Ramos (cell line): ENCODE data around the gene TIGD3.

Source experiments
- in situ Hi-C: fragments of 300-500 bp; cut with MboI; formaldehyde crosslinking; loops from one replicate; pipeline ENCODE4 v1.14.3; 2022; ENCODE audit warnings: low sequenced_read_pairs; ENCODE audit not compliant: unreplicated experiment

Gene TIGD3

DNA sequence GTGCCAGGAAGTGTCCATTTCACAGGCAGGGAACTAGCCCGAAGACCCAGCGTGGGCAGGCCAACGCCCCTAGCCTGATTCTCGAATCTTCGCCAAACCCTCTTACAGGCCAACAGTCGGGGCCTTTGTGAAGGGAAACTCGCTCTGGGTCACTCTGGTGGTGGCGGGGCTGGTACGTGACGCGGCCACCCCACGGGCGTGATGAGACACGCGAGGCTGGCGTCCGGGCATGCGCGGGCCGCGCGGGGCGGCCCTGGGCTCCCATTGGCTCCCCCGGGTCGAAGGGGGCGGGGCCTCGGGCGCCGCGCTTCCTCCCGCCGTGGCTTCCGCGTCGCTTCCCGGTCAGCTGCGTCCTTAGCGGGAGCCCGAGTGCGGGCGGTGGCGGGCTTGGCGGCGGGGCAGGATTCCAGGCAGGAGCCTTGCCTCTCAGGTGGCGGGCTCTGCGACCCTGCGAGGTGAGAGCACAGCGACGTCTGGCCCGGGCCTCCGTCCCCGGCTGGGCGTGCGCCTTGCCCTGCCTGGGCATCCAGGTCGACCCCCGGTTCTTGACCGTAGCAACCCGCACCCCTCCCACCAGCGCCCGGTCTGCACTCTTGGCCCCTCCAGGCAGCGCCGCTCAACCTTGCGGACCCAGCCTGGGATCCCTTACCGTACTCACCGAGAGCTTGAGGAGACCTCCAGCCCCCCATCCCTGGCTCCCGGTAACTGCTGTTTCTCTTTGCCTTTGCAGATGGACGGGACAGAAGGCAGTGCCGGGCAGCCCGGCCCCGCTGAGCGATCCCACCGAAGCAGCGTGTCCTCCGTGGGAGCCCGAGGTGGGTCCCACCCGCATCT, 32.0 kb downstream of the TIGD3 start, which contains the start of gene FRMD8:
Gene FRMD8, plus strand, starts transcription at position 331 of the 834 bp plus-strand sequence. Its CDS starts 400 bp downstream, at position 731.
- in situ Hi-C loops, result no loop called here

DNA sequence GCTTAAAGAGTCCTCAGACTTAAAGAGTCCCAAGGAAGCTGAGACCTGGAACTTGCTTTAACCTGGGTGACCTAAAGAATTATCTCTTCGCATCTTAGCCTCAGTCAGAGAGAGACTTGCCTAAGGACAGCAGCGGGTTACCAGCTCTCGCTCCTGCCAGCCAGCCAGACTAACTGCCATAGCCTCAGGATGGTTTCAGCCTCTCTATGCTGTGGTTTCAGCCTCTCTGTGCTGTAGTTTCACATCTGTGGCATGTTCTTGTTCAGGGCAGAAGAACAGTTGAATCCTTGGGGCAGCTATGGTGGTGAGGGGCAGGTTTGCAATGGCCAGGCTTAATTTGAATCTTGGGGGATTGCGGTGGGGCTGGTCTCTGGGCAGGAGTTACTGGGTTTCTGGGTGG, 34.2 kb downstream of the TIGD3 start:
- in situ Hi-C loops, result no loop called here

DNA sequence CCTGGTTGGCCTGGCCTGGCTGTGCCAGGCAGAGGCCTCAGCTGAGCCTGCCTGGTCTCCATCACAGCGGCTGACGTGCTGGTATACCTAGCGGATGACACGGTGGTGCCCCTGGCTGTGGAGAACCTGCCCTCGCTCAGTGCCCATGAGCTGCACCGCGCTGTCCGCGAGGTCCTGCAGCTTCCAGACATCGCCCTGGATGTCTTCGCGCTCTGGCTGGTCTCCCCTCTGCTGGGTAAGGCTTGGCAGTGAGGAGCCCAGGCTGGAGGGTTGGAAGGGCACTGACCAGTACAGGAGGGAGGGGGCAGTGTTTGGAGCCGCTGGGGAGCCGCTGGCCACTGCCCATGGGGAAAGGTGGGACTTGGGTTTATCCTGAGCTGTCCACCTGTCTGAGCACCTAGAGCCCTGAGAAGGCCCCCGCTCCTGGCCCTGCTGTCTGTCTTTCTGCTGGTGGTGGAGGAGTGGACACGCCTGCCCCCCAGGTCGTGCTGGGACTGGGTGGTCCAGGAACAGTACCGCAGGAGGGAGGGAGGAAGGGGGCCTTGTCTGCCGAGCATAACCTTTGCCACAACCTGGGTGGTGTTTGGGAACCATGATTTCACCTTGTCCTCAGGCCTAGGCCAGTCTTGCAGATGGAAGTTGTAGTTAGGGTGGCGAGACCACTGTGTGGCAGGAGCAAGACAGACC, 34.9 kb downstream of the TIGD3 start:
- in situ Hi-C loops, result no loop called here

DNA sequence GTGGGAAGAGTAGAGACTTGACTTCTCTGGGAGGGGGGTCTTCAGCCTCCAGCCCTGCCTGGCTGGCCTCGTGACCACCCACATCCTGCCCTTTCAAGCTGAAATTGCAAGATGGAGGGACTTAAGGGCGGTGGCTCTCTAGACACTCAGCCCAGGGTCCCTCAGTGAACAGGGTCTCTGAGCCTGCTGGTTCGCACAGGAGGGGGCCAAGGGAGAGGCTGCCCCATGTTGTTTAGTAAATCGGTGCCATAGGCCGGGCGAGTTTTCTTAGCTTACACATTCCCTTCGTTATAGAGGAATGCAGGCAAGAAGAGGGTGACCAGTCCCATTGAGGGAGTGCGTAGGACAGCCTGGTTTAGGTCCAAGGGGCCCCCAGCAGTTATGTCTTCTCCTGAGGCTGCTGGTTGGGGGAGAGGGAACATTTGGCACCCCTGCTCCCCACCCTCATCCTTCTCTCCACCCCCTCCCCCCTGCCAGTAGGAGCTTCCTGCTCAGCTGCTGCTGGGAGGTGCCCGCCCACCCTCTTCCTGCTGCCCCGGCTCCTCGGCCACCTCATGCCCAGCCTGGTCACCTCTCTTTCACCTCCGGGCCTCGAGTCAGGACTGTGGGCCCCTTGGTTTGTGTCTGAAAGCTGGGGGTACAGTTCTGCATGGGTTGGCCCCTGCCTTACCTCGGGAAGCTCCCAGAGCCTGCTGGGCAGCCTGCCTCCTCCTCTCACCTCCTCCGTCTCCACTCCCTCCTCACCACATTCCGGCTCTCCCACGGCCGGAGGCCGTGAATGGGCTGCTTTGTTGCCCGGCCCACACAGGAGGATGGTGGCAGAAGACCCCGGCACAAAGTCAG, 35.8 kb downstream of the TIGD3 start:
- in situ Hi-C loops, result no loop called here

DNA sequence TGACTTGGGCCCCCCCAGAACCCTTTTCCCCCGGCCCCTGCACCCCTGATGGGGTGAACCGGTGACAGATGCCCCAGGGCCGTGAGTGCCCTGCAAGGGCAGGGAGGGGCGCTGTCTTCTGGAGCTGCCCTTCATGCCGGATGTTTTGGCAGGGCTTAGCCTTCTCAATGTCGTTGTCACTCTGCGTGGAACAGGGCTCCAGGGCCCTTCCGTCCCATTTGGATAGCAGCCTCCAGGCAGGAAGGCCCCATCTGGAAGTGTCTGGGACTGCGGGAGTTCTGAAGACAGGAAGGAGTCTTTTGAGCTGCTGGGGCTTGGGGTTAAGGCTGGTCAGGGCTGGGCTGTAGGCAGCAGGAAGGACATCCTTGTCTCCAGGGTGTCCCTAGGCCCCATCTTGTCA, 36.4 kb downstream of the TIGD3 start:
- in situ Hi-C loops, result no loop called here

DNA sequence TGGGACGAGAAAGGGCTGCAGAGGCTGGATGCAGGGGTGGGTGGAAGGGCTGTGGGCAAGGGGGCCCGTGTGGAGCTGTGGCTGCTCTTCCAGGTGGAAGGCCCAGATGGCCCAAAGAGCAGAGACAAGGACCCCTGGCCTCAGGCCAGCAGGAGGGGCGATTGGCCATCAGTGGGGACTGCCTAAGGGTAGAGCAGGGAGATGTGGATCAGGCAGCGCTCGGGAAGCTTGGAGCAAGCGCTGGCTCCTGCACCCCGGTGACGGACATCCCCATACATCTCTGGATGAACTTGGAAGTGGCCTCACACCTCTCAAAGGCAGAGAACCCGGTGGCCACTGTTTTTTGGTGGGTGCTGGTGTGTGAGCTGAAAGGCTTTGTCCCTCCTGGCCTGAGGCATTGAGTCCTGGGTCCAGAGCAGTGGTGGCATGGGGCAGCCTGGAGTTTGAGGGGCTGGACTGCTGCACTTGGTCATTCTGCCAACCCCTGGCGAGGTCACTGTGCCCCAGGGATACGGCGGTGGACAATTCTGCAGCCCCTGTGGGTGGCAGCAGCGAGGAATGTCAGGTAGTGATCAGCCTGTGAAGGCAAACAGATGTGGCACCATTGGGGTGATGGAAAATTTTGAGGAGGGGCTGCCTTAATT, 37.8 kb downstream of the TIGD3 start:
- in situ Hi-C loops, result no loop called here

DNA sequence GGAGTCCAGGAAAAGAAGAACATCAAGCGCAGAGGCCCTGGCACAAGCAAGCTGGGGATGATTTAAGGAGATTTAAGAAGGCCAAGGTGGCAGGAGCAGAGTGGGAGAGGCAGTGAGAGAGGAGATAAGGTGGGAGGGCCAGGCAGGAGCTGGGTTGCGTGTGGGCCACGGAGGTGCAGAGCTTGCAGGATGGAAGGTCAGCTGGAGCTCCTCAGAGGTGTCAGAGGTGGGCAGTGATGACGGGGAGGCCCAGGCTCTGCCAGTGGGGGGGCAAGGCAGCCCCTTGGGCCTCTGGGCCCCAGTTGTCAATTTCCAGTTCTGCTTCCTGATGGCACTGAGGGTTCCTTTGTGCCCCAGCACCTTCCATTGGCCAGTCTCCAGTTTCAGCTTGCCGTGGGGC, 38.3 kb downstream of the TIGD3 start:
- in situ Hi-C loops, result no loop called here

DNA sequence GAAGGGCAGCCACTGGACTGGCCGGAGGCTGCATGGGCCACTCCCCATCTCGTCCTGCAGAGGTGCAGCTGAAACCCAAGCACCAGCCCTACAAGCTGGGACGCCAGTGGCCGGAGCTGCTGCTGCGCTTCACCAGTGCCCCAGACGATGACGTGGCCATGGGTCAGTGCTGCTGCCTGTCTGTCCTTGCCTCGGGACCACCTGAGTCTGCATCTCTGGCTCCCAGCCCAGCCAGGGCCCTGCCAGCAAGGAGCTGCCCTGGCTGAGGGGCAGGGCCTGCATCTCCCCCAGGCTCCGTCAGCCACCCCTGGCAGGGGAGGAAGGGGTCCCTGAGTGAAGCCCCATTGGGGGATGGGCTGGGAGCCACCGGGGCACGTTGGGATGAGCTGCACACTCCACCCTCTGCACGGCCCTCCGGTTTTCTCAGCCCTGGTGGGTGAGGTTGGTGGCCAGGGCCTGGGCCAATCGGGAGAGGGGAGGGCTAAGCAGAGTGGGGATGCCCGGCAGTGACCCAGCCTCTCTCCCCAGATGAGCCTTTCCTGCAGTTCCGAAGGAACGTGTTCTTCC, 39.0 kb downstream of the TIGD3 start:
- in situ Hi-C loops, result no loop called here

DNA sequence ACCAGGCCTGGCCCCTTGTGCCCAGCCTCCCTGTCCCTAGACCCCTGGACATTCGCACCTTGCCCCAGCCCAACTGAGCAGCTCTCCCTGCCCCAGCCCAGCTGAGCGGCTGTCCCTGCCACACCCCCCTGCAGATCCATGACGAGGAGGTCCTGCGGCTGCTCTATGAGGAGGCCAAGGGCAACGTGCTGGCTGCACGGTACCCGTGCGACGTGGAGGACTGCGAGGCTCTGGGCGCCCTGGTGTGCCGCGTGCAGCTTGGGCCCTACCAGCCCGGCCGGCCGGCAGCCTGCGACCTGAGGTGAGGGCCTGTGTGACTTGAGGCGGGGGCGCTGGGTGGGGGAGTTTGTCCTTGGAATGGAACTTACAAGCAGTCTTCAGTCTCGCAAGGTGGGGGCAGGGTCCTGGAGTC, 39.6 kb downstream of the TIGD3 start:
- in situ Hi-C loops, result no loop called here

DNA sequence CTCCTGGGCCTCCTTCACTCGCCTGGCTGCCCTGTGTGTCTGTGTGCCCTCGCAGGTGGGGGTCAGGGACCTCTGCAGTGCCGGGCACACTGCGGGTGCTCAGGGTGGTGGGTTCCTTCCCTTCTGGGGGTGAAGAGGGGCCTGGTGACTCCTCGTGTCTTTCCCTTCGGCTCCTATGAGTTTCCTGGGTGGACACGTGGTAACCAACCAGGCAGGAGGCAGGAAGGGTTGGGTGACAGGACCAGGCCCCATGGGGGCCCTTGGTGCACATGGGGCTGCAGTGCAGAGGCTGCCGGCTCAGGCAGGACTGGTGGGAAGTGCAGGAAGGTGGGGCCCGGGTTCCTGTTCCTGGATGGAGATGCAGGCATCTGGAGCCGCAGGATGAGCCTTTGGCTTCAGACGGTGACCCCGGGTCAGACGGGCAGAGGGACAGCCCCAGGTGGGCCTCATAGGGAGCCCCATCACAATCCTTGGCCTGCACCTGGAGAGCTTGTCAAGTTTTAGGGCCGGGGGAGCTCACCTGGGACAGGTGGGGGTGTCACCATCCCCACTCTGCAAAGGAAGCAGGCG, 41.5 kb downstream of the TIGD3 start:
- in situ Hi-C loops, result no loop called here

DNA sequence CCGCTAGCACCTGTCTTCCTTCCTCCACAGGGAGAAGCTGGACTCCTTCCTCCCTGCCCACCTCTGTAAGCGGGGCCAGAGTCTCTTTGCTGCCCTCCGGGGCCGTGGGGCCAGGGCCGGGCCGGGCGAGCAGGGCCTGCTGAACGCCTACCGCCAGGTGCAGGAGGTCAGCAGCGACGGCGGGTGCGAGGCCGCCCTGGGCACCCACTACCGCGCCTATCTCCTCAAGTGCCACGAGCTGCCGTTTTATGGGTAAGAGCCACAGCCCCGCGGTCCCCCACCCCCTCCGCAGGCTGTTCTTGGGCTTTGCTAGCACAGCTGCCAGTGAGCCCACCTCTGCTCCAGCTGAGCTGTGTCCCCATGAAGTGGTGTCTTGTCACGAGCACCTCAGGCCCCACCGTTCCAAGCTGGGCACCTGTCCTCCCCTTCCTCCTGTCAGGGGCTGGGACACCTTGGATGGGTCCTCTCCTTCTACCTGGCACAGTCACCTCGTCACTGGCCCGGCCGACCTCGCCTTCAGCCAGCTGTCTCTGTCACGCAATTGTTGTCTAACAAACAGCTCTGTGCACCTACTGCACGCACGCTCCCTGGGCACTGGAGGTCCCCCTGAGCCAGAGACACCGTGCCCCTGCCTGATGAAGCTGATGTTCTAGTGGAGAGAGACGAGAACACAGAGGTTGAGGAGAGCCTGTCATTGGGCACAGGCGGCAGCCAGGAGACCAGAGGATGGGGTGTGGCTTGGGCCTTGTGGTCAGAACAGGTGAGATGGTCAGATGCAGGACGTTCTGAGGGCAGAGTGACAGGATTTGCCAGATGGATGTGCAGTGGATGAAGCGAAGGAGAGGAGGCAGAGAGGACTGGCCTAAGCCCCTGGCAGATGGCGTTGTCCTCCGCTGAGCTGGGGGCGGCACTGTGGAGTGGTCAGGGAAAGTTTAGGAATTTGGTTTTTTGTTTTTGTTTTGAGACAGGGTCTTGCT, 42.5 kb downstream of the TIGD3 start:
- in situ Hi-C loops, result no loop called here

DNA sequence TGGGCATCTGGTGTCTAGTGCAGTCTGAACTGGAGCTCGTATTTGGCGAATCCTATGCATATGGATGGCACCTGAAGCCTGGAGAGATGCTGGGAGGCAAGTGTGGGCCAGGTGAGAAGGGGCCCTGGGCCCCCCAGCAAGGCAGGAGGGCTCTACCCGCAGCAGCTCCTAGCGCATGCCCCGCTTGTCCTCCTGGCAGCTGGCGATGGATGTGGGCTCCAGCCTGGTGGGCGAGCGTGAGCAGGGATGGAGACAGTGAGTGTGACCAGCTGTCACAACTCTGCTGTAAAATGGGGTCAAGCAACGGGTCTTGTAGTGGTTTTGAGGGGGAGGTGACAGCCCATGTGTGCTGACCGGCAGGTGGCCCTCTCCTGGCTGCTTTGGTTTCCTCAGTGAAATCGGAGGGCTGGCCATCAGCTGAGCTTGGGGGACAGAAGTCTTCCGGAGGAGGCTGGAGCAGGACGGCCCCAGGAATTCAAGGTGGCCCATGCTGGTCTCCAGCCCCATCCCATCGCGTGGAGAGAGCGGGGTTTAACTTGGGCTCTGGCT, 43.9 kb downstream of the TIGD3 start:
- in situ Hi-C loops, result no loop called here

DNA sequence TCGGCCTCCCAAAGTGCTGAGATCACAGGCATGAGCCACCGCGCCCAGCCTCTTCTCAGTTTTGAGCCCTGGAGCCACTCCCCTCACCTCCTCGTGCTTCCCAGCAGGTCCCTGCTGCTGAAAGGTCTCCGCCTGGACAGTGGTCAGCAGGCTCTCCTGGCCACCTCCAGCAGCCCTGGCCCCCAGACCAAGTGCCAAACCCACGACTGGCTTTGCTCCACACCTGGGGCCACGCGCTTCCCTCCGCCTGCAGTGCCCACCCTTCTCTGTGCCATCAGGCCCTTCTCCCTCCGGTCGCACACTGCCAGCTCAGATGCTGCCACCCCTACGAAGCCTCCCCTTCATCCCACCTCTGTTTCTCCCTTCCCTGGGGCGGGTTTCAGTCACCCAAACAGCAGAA, 44.7 kb downstream of the TIGD3 start:
- in situ Hi-C loops, result no loop called here

DNA sequence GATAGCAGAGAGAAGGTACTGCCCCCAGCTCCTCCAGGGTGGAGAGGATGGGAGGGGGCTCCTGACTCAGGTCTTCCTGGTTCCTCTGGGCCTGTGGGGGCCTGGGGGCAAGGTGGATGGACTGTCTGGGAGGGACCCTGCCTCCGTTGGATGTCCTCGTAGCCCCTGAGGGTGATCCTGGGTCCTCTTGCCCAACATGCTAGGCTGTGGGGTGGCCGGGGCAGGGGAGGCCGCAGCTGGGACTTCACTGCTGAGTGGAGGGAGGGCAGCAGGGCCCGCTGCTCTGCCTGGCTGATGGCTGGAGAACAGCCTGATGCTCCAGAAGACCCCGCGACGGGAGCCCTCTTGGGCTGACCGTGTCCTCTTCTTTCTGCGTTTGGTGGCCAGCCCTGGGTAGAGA, 45.3 kb downstream of the TIGD3 start:
- in situ Hi-C loops, result no loop called here

DNA sequence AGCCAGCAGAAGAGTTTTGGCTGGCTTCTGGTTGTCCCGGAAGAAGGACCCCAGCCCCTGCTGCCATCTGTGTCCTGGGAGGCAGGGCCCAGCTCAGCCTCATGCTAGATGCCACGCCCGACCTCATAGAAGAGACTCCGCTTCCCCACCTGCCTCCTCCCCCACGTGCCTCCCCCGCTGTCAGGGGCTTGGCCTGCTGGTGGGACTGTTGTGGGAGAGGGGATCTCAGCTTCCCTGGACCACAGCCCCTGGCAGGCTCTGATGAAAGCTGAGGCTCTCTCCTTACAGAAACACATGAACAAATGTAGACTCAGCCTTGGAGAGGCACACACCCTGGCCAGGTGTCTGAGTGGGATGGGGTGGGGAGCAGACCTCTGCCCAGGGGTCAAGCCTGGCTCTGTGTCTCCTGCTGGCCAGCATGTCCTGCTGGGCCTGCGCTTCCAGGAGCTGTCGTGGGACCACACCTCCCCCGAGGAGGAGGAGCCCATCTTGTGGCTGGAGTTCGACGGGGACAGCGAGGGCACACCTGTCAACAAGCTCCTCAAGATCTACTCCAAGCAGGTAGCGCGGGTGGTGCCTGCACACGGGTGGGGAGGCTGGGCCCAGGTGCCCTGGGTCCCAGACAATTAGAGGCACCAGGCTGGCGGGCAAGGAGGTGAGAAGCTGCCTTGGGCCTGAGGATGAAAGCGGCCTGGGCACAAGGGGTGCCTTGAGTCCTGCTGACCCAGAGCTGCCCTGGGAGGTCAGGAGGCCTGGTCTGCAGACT, 45.9 kb downstream of the TIGD3 start:
- in situ Hi-C loops, result no loop called here

DNA sequence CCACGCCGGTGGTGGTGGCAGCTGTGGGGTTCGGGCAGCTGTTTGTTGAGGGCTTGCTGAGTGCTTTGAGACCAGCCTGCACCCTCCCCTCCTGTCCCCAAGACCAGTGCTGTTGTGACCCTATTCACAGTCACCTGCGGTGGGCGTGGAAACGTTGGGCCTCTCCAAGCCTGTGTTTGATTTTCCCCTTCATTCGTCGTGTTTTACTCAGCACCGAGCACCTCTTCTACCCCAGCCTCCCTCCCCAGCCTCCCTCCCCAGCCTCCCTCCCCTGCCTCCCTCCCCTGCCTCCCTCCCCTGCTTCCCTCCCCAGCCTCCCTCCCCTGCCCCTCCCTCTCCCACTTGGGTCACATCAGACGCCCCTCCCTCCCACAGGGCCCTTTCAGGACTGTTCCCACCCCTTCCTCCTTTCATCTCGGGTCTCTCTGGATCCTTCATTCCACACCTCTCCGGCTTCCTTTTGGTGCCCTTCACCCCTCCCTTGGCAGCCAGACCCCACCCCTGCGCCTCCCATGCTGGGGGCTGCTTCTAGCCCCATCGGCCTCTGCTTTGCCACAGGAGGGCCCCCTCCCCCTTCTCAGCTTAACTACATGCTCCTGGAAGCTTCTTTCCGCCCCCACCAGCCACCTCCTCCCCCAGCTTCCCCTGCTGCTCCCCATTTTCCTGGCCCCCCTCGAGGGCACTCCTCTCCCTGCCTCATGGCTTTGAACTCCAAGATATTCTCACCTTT, 46.7 kb downstream of the TIGD3 start:
- in situ Hi-C loops, result no loop called here

DNA sequence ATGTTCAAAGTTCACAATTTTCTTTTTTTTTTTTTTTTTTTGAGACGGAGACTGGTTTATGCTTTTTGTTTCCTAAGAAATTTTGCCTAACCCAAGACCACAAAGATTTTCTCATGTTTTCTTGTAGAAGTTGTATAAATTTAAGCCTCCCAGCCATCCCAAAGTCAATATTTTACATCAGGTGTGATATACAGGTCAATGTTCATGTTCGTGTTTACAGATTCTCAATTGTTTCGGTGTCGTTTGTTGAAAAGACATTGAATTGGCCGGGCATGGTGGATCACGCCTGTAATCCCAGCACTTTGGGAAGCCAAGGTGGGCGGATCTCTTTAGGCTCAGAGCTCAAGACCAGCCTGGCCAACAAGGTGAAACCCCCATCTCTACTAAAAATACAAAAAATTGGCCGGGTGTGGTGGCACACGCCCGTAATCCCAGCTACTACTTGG, 47.3 kb downstream of the TIGD3 start:
- in situ Hi-C loops, result no loop called here
